GM18499 (cell line): ENCODE results near the gene LRRFIP1.
A peak's percentile ranks its signal among the peaks of the same experiment; 100 is the strongest.
"Not testable (repeated sequence)": the region's sequence is repeated elsewhere in the genome, so short reads cannot be mapped to it uniquely, and the experiment has no call there.

Experiments
- ATAC-seq: cut with Tn5 transposase; IDR thresholded peaks from one replicate; pipeline ENCODE4 v1.9.1; 2021; ENCODE audit warnings: moderate number of reproducible peaks; ENCODE audit not compliant: insufficient read depth, unreplicated experiment

Gene LRRFIP1

GRCh38 chr2:237737196-237737865, 109.9 kb downstream of the LRRFIP1 start:
- no peak for ATAC-seq

- ATAC-seq, result no peak
Observed at GRCh38 chr2:237738255-237738654, 110.9 kb downstream of the LRRFIP1 start.

- no peak for ATAC-seq
Observed at GRCh38 chr2:237739101-237739500, 111.7 kb downstream of the LRRFIP1 start.

- ATAC-seq, result no peak
Observed at GRCh38 chr2:237742191-237742590, 114.8 kb downstream of the LRRFIP1 start.

GRCh38 chr2:237742614-237743013, 115.2 kb downstream of the LRRFIP1 start:
- no peak for ATAC-seq

- ATAC-seq, result no peak
Observed at GRCh38 chr2:237743024-237743423, 115.6 kb downstream of the LRRFIP1 start.

GRCh38 chr2:237743561-237744269, 116.3 kb downstream of the LRRFIP1 start:
- ATAC-seq, result no peak

- no peak for ATAC-seq
Observed at GRCh38 chr2:237744270-237744612, 116.9 kb downstream of the LRRFIP1 start.

GRCh38 chr2:237744613-237745249, 117.3 kb downstream of the LRRFIP1 start:
- ATAC-seq, result no peak

- ATAC-seq, result no peak
Observed at GRCh38 chr2:237745250-237745613, 117.8 kb downstream of the LRRFIP1 start.

GRCh38 chr2:237746302-237747080, 119.1 kb downstream of the LRRFIP1 start:
- ATAC-seq, result no peak

GRCh38 chr2:237747189-237747588, 119.8 kb downstream of the LRRFIP1 start:
- no peak for ATAC-seq

GRCh38 chr2:237749002-237749401, 121.6 kb downstream of the LRRFIP1 start:
- ATAC-seq, result no peak

GRCh38 chr2:237749961-237750360, 122.6 kb downstream of the LRRFIP1 start:
- no peak for ATAC-seq

- ATAC-seq, result not testable (repeated sequence)
Observed at GRCh38 chr2:237750441-237750840, 123.1 kb downstream of the LRRFIP1 start.

- peak; percentile 85 for ATAC-seq
Observed at GRCh38 chr2:237752761-237753165, 125.4 kb downstream of the LRRFIP1 start.

- no peak for ATAC-seq
Observed at GRCh38 chr2:237754182-237754581, 126.8 kb downstream of the LRRFIP1 start.

- no peak for ATAC-seq
Observed at GRCh38 chr2:237754626-237755248, 127.3 kb downstream of the LRRFIP1 start.

GRCh38 chr2:237757616-237758015, 130.2 kb downstream of the LRRFIP1 start:
- no peak for ATAC-seq

- no peak for ATAC-seq
Observed at GRCh38 chr2:237758185-237758584, 130.8 kb downstream of the LRRFIP1 start.
